ENCODE results near the gene PTPRM.

PTPRM gene

DNA sequence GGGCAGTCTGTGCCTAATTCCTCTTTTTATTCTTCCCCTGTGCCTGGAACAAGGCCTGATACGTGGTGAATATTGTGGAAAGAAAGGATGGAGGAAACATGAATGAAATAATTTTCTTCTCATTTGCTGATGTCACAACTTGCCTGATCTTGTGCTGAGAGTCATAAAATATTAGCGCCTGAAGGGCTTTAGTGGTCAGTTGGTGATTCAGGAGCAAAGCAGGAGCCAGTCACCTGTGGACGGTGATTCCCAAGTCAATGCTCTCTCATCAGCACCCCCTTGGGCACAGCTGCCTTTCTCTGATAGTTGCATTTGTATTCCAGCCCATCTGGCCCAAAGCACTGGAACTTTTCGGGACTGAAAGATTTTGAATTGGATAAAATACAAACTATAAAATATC, 539.5 kb downstream of the PTPRM start:
- Histone ChIP-seq H3K36me3 (ENCODE audit: insufficient read depth) (no peaks in the 10 kb centered on the region), H3K4me1 (ENCODE audit: low read depth, poor library complexity, severe bottlenecking) (no peaks in the 10 kb centered on the region), H3K27ac (no peak overlapping the region), H3K4me2 (no peak overlapping the region), H3K79me2 (ENCODE audit: insufficient read depth, low read depth) (no peaks in the 10 kb centered on the region), H3K27me3 (ENCODE audit: insufficient read depth, low read depth) (no peaks in the 10 kb centered on the region), H3K4me3 (IDR thresholded peaks at IDR 0.05; ENCODE audit: insufficient read depth, low read depth, low read length) (no peak overlapping the region), H2AFZ (ENCODE audit: low read depth) (no peak overlapping the region), H3K9ac (no peak overlapping the region), H4K20me1 (ENCODE audit: insufficient read depth) (no peaks in the 10 kb centered on the region)
- no peak for TF ChIP-seq CTCF (conservative IDR thresholded peaks at IDR 0.05; ENCODE audit: low read depth, low read length)

- Histone ChIP-seq H3K79me2 (ENCODE audit: insufficient read depth, low read depth) (no peaks in the 10 kb centered on the region), H3K4me3 (IDR thresholded peaks at IDR 0.05; ENCODE audit: insufficient read depth, low read depth, low read length) (no peak overlapping the region), H3K4me1 (ENCODE audit: low read depth, poor library complexity, severe bottlenecking) (no peaks in the 10 kb centered on the region), H4K20me1 (ENCODE audit: insufficient read depth) (no peaks in the 10 kb centered on the region), H3K27me3 (ENCODE audit: insufficient read depth, low read depth) (no peaks in the 10 kb centered on the region), H2AFZ (ENCODE audit: low read depth) (no peak overlapping the region), H3K36me3 (ENCODE audit: insufficient read depth) (no peaks in the 10 kb centered on the region), H3K27ac (no peak overlapping the region), H3K9ac (no peak overlapping the region), H3K4me2 (no peak overlapping the region)
- TF ChIP-seq CTCF (conservative IDR thresholded peaks at IDR 0.05; ENCODE audit: low read depth, low read length), result no peak
Observed at GRCh38 chr18:8107426-8107825, 540.3 kb downstream of the PTPRM start.

GRCh38 chr18:8114480-8114879, 547.4 kb downstream of the PTPRM start:
- Histone ChIP-seq H3K27ac (no peak overlapping the region), H3K9ac (no peak overlapping the region), H3K36me3 (ENCODE audit: insufficient read depth) (no peaks in the 10 kb centered on the region), H3K27me3 (ENCODE audit: insufficient read depth, low read depth) (no peaks in the 10 kb centered on the region), H2AFZ (ENCODE audit: low read depth) (no peak overlapping the region), H3K4me3 (IDR thresholded peaks at IDR 0.05; ENCODE audit: insufficient read depth, low read depth, low read length) (no peak overlapping the region), H3K4me2 (no peak overlapping the region), H3K79me2 (ENCODE audit: insufficient read depth, low read depth) (no peaks in the 10 kb centered on the region), H4K20me1 (ENCODE audit: insufficient read depth) (no peaks in the 10 kb centered on the region), H3K4me1 (ENCODE audit: low read depth, poor library complexity, severe bottlenecking) (no peaks in the 10 kb centered on the region)
- TF ChIP-seq CTCF (conservative IDR thresholded peaks at IDR 0.05; ENCODE audit: low read depth, low read length), result no peak

- no peak overlapping the region for H3K4me3 ChIP-seq (IDR thresholded peaks at IDR 0.05; ENCODE audit: insufficient read depth, low read depth, low read length)
- no peaks in the 10 kb centered on the region for H4K20me1 ChIP-seq (ENCODE audit: insufficient read depth)
- no peak overlapping the region for H3K4me2 ChIP-seq
- no peaks in the 10 kb centered on the region for H3K36me3 ChIP-seq (ENCODE audit: insufficient read depth)
- no peaks in the 10 kb centered on the region for H3K4me1 ChIP-seq (ENCODE audit: low read depth, poor library complexity, severe bottlenecking)
- TF ChIP-seq CTCF (conservative IDR thresholded peaks at IDR 0.05; ENCODE audit: low read depth, low read length), result no peak
- no peak overlapping the region for H3K9ac ChIP-seq
- H3K27ac ChIP-seq, result no peak overlapping the region
- no peaks in the 10 kb centered on the region for H3K79me2 ChIP-seq (ENCODE audit: insufficient read depth, low read depth)
- H3K27me3 ChIP-seq (ENCODE audit: insufficient read depth, low read depth), result no peaks in the 10 kb centered on the region
- H2AFZ ChIP-seq (ENCODE audit: low read depth), result no peak overlapping the region
Observed at GRCh38 chr18:8116341-8117005, 549.4 kb downstream of the PTPRM start.

All from KMS-11 (cell line).